GM19395 (cell line): ENCODE data around the gene MLLT1.

Experiments
- ATAC-seq: cut with Tn5 transposase; IDR thresholded peaks from one replicate; pipeline ENCODE4 v1.9.1; 2021; ENCODE audit warnings: mild to moderate bottlenecking, moderate library complexity; ENCODE audit not compliant: unreplicated experiment

The MLLT1 gene

DNA sequence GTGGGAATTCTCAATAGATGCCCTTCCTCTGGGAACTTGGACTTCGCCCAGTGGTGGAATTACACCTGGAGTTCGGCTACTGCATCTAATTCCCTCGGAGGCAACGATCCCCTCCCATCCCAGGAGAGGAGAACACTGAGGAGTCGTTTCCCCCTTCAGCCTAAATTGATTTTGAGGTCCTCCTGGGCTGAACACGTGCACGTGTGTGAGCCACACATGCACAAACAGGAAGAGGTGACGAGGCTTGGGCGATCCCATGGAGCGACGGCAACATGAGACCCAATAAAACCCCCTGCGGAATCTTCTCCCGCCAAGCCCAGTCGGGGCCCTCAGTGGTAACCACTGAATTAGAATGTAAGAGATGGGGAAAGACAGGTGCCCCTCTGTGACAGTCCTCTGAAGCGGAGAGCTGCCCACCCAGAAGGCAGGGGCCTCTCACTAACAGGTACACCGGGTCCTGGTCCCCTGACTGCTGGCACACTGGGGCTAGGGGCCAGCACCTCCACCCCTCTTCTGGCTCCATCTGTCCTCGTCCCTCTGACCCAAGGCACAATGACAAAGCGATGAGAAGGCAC, 4.5 kb downstream of the MLLT1 start:
- ATAC-seq = no peak

DNA sequence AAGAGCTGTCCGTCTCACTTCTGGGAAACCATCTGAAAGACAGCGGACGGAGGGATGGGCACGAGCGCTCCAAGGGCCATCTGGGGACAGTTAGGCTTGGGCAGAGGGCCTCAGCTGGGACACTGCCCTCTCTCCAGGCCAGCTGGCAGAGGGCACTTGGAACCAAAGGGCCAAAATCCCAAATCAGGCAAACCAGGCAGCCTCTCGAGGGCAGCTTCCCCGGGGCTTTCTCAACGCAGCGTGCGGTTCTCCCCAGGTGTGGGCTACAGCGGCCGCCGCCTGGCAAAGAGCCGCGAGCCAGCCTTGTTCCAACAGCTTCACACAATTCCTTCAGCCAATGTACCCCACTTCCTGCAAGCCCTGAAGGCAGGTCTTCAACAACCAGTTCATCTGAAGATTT, 5.0 kb downstream of the MLLT1 start:
- ATAC-seq = no peak

DNA sequence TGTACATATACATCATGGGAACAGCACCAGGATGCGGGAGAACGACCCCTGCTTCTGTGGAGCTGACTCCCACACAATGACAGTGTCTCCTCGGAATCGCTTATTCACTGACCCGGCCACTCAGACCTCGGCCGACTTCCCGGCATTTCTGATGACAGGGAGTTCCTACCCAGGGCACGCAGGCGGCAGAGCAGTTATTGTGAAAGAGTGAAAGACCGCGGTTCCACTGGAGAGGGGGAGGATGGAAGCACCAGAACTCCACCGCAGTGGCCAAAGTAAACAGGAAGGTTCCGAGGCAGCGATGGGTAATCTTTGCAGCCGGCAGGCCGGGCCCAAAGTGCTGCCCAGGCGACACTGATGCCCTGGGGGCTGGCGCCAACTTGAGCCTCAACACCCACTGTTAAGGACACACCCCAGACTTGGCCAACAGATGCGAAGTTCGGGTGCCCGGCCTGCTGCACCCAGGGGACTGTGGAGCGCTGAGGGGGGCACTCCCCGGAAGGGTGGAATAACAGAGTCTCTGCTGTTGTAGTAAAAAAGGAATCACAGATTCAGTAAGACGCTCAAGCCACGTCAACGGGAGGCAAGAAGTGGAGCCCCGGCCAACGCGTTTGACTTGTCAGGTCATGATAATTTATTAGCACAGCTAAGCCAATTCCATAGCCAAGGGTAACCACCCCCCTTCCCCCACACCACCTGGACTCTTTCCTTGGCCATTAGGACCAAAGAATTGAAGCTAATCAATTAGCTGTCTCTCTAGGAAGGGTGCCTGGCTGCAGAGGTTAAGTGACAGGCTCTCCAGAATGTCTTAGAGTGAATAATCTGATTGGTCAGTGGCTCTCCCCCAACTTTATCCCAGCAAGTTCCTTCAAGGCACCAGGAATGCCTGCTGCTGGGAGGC, 5.8 kb downstream of the MLLT1 start:
- ATAC-seq = no peak

DNA sequence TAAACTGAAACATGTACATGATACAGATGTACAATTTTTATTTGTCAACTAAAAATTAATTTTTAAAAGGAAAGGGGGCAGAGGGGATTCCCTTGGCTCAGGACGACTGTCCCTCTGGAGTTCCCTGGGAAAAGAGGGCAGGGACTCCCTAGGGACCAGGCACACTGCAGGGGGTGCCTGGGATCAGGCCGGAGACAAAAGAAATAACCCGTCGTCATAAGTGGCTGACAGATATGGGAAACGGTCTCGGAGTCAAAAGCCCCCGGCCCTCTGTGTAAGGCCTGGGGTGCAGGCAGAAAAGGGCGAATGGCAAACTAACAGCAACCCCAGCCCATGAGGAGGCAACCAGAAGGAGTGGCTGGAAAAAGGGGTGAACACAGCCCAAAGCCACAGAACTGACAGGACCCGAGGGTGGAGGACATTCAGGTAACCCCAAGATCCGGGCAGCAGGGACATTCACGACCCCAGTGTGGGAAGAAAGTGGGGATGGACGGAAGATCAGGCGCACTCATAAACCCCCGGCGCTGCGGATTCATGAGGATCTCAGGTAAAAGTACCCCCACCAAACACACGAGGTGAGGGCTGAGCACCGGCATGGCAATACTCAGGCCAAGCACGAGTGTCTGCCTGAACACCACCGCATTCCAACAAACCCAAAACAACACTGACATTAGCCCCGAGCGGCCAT, 6.7 kb downstream of the MLLT1 start:
- no peak for ATAC-seq

DNA sequence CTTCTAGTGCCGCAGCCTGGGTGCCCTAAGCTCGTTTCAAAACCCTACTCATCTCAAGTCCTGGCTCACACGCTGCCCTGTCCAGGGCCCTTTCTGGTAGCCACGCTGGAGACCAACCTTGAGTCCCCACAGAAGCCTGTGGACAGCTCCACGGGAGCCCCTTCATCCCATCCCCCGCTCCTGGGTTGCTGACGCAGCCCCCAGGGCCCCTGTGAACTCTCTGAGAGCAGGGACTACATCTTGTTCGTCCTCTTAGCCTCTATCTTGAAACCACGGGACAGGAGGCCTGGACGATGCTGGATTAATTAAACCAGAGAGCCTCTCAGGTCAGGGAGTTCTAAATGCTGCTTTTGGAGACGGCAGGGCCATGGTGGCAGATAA, 7.4 kb downstream of the MLLT1 start:
- no peak for ATAC-seq

DNA sequence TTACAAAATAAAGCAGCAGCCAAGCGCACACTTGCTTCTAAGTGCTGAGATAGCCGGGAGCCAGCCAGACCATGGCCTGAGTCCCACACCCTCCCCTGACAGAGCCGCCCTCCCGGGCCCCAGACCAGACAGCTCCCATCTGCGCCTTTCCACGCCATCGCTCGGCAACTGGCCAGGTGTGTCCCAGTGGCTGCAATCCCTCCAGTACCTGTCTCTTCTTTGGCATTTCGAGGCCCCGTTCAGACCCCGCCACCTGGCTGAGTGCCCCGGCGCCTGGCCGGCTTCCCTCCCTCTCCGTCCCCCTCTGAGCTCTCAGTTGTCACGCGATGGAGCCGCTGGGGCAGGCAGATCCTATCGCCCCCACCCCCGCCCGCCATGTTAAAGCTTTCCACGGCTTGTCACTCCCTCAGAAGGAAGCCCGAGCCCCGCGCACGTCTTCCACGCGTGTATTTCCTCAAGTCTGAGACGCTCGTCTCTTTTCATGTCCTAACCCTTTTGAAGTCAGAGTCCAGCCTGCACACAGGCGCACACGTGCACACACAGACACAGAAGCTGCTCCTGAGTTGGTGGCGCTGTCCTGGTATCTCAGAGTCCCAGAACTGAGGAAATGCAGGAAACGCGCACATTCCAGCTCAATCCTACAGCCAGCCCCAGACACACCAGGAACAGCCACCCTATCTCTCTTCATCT, 7.9 kb downstream of the MLLT1 start:
- no peak for ATAC-seq

DNA sequence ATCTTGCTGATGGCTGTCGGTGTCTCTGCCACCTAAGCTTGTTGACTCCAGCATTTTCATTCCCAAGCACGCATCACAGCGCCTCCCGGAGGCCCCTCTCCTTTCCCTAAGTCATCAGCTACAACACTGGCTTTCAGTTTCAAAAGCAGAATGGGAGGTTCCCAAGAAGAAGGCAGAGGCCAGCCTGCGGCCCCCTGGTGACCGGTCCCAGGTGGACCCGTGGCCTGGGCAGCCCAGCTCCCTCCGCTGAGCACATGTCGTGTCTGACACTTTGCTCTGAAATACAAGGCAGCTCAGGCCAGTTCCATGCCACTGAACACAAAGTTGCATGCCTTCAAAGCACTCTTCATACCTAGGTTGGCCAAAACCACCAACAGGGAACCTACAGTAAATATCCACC, 8.5 kb downstream of the MLLT1 start:
- ATAC-seq = no peak

DNA sequence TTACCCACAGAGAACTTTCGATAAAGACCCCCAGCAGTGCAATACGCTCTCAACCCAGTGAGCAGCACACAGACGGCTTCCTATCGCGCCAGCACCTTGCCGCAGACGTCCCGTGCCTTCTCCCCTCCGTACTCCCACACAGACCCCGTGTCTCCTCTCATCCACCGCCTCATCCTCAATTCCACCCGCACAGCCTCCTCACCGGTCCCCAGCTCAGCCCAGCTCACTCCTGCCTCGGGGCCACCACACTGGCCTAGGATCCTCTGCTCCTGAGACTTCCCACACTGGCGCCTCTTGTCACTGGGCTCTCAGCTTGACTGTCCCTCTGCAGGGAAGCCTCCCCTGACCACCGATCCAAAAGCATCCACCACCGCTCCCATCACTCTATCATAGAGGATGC, 9.0 kb downstream of the MLLT1 start:
- ATAC-seq = no peak

DNA sequence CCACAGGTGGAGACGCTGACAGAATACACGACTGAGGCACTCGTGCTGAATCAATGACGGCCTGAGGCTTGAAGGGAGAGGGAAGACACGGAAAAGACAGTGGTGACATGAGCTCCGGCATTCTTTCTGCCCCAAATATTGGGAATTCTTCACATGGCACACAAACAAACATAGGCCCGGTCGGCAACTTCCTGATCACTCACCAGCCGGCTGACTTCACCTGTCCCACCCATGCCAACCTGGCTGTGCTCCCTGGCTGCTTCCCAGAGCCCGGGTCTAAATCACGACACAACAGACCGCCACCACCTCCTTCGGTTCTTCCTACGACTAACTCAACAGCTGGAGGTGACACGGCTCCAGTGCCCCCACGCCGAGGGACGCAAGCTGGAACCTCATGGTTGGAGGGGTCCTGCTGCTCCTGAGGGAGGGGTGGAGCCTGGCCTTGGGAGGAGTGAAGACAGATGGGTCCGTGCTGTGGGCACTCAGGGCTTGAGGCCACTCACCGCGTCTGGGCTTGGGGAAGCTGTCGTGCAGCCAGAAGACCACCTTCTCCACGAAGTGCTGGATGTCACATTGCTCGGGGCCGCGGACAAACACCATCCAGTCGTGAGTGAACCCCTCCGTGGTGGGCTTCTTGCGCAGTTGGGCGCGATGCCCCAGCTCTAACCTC, 9.6 kb downstream of the MLLT1 start:
- ATAC-seq = no peak

DNA sequence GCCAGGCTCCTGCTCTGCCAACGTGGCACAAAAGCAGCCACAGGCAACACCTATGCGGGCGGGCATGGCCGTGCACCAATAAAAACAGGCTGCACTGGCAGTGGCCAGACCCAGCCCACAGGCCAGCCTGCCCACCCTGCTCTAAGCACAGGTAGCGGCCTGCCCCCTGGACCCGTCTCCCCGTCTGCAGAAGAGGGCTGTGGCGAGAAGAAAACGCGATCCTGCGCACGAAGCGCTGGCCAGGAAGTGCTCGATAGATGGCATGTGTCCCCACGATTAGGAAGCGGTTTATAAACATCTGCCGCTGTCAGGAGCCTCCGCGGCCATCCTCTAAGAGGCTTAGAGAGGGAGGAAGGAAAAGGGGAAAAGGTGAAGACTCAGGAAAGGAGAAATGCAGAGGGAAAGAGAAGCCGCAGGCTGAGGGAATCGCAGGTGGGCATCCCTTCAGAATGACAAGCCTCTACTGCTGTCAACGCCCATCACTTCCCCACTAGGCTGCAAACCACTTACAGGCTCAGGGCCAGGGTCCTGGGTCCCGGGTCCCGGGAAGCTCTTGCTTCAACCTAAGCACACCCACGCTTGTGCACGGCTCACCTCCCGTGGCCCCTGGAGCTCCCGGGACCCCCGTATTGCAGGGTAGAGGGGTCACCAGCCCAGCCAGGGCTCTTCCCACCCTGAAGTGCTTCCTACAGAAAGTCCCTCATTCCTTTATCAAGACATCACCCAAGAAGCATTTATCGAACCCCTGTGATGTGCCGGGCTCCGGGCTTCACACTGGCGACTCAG, 10.5 kb downstream of the MLLT1 start:
- ATAC-seq = no peak

DNA sequence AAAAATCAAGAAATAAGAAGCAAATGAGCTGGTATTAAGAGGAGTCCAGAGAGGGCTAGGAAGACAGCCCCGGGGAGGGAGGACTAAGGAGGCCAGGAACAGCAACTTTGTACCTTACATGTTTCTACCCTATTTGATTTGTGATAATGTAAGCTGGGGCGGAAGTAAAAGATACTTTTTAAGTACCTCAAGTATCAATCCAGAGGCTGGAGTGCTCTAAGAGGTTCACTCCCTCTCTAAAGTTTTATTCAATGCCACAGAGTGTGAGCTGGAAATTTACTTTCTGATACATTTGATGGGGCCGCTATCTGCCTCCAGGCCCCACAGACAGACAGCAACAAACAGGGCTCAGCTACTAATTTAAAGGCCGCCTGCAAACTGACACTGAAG, 11.4 kb downstream of the MLLT1 start:
- no peak for ATAC-seq

DNA sequence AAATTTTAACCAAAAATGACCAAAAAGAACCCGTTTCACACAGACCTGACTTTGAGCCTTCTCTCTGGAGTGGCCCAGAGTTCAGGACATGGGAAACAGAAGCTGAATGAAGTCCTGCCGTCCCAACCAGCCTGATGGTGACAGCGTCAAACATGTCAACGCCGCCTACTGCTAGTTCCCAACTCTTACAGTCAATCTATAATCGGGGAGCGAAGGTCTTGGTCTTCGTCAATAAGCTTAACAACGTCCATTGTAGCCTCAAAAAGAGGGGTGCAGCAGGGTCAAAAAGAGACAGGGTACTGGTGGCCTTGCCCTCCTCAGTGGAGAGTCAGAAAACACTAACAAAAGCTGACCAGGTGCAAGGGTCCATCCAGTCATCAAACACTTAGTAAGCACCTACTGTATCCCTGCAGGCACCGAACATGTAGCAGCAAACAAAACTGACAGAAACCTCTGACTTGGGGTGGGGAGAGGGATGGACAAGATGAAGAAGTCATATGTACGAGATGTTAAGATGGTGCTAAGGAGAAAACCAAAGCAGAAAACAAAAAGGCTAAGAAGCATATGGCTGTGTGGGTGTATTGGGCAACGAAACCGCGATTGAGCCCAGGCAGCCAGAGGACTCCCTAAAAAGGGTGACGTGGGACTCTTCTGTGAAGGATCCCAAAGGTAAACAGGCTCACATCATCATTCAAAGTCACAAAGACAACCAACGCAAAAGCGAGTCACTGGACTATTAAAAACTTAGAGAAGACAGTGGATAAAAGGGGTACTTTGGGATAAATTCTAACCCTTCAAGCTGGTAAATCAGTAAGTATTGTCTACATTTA, 12.0 kb downstream of the MLLT1 start:
- ATAC-seq = no peak

DNA sequence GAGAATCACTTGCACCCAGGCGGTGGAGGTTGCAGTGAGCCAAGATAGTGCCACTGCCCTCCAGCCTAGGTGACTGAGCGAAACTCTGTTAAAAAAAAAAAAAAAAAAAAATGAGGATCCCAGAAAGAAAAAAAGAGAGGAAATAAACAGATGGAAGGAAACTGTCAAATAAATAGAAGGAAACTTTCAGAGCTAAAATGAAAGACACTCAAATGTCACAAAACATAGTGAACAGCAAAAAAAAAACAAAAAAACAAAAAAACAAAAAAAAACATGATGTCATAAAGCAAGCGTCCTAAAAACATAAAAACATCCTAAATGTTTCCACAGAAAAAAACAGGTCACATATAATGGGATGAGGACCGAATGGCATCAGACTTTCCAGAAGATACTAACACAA, 15.0 kb downstream of the MLLT1 start:
- ATAC-seq = no peak

DNA sequence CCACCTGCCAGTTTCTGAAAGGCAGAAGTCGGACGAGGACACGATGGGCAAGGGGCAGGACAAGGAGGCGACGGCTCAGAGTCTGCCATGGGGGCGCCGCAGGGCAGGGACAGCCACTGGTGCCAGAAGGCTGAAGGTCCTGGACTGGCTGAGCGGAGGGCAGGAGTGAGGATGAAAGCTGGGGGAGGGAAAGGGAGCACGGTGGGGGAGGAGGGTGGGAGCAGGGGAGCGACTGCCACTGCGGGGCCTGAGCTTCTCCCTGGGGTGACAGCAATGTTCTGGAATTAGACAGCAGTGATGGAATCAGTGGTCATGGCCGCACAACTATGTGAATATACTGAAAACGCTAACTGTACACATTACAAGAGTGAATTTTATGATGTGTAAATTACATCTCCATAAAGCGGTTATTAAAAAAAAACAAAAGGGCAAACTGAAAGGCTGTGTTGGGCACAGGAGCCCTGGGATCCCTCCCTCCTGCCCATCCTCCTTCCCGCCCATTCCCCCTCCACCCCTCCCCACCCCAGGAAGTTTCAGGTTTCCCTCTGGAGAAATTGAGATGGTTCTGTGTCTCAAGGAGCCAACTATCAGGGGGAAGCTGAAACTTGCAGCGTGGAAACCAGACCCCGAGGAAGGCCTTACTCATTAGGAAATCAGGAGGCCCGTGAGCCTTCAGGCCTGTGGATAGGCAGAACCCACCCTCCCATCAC, 15.9 kb downstream of the MLLT1 start:
- ATAC-seq = no peak

DNA sequence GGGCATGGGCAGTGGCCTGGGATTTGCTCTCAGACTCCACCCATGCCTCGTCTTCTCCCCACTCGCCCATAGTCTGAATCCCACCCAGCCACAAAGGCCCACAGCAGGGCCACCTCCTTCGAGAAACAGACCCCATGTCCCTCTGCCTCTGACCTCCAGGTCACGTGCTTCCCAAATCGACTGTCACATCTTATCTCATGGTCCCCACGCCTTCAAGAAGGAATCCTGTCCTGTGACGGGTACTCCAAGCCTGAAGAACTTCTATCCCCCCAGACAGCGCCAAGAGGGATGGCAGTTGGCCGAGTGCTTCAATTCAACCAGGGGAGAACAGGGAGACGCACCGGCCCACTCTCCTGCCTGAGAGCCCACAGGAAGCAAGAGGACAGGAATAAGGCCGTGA, 16.5 kb downstream of the MLLT1 start:
- ATAC-seq = no peak

DNA sequence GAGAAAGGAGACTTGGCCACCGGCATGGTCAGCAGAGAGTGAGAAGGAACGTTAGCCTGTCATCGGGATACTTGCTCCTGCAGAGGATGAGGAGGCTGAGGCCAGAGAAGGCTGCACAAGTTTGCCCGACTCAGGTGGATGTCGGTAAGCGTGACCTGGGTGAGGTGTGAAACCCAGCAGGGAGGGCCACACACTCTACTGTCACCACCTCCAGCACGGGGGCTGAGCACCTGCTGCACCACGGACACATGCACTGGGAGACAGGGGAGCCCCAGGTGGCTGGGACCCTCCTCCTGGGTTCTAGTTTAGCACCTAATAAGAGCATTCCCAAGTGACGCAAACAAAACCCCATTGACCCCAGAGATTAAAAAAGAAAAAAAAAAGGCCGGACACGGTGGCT, 17.3 kb downstream of the MLLT1 start:
- no peak for ATAC-seq

DNA sequence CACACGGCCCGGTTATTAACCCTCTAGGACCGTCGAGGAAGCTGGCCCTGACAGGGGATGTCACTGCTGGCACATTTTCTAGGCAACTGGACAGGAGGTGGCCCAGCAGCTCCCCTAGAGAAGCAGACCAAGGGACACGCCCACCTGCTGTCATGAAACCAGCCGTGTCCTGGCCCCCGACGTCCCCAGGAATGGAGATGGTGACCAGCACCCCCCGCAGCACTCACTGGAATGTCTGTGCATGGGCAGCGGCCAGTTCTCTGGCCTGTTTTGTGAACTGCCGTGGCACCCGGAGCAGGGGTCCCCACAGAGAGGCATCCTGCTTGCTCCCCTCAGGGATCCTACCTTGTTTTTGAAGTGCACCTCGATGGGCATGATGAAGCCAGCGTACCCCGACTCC, 17.9 kb downstream of the MLLT1 start:
- no peak for ATAC-seq

DNA sequence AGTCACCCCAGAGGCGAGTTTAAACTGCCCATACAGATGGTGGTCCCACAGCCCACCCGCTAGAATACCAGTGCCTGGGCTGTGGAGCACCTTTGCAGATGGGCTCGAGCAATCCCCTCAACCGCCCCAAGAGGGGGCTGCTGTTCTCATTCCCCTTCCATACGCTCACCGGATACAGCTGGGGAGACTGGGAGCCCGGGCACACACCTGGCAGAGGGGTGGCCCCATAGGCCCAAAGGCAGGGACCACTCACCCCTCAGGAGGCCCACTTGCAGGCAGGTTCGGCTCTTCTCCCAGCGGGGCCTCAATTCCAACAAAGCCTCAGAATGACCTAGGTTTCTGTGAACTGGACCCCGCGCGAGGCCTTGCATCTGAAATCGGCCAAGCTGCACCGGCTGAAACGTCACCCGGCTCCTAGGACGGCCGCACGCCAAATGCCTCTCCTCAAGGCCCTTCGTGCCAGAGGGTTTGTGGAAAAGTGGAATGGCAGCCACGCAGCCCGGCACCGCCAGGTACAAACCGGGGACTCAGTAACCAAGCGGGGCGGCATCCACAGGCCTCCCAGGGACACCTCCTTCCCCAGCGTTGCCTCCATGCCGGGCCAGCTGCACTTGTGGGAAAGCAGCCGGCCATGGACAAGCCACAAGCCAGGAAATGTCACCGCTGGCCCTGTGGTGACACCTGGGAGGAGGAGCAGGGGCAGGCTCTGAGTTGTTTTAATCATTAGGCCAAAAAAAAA, 18.7 kb downstream of the MLLT1 start:
- ATAC-seq = no peak
